KOPT-K1 (cell line): ENCODE results near the gene NFXL1.

Experiments used
- H3K27ac ChIP-seq: fragments of 200-600 bp; sonication (generic); 2 replicates; pipeline ENCODE4 v1.5.1; 2016; ENCODE audit warnings: antibody characterized with exemption, mild to moderate bottlenecking, low read depth, low read length; ENCODE audit not compliant: poor library complexity, severe bottlenecking
- H3K36me3 ChIP-seq: fragments of 200-600 bp; sonication (generic); 2 replicates; pipeline ENCODE4 v1.5.1; 2017; ENCODE audit warnings: antibody characterized with exemption, mild to moderate bottlenecking, low read length, moderate library complexity; ENCODE audit not compliant: insufficient read depth
- H3K9me3 ChIP-seq: fragments of 200-600 bp; sonication (generic); 2 replicates; pipeline ENCODE4 v1.5.1; 2017; ENCODE audit warnings: antibody characterized with exemption, low read length, mild to moderate bottlenecking; ENCODE audit not compliant: insufficient read depth, poor library complexity, severe bottlenecking

NFXL1 gene

DNA sequence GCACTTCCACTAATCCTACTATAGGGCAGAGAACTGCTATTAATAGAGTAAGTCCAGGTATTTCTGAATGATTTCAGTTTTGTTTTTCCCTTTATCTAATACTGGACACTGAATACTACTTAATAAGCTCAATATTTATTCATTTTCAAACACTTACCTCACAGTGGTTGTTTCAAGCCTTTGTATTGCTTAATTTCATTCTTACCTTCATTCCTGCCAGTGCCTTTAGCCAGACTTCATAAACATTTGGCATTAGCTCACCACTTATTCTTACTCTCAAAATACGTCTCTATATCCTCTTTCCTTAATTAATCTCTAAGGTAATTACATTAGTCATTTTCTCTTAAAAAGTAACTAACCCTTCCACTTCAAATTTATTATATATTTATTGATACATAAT, 57.7 kb downstream of the NFXL1 start:
- no peaks in the 10 kb centered on the region for H3K9me3 ChIP-seq

GRCh38 chr4:47855350-47855749, 59.0 kb downstream of the NFXL1 start:
- peaks cover 31% of the 10 kb centered on the region for H3K36me3 ChIP-seq

More for the DNA sequence above, 57.7 kb downstream of the NFXL1 start:
- no peak overlapping the region for H3K27ac ChIP-seq
- H3K36me3 ChIP-seq: peaks cover 29% of the 10 kb centered on the region

GRCh38 chr4:47852136-47852535, 62.2 kb downstream of the NFXL1 start:
- no peak overlapping the region for H3K27ac ChIP-seq
- no peaks in the 10 kb centered on the region for H3K9me3 ChIP-seq
- H3K36me3 ChIP-seq: peaks cover 38% of the 10 kb centered on the region

More at GRCh38 chr4:47855350-47855749, 59.0 kb downstream of the NFXL1 start:
- Histone ChIP-seq H3K9me3 (no peaks in the 10 kb centered on the region), H3K27ac (no peak overlapping the region)

GRCh38 chr4:47849466-47849865, 64.9 kb downstream of the NFXL1 start:
- Histone ChIP-seq H3K27ac (no peak overlapping the region), H3K36me3 (peaks cover 39% of the 10 kb centered on the region), H3K9me3 (no peaks in the 10 kb centered on the region)

- Histone ChIP-seq H3K27ac (no peak overlapping the region), H3K36me3 (peaks cover 39% of the 10 kb centered on the region), H3K9me3 (no peaks in the 10 kb centered on the region)
Measured at GRCh38 chr4:47848041-47848440, 66.3 kb downstream of the NFXL1 start.

DNA sequence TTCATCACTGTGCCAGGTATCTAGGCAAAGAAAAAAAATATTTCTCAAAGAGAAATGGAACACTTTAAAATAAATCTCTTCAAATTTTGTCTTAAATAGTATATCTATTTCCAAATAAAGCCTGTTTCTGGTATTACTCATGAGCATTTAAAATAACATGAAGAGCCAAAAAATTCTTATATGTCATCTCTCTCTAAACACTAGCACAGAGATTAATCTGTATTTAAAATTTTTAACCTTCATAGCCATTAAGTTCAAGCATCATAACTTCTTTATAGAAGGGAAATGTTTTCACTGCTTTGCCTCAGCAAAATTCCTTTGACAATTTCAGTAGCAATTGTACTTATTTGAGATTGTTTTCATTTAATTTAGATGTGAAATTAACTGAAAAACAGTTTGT, 71.4 kb downstream of the NFXL1 start:
- no peak overlapping the region for H3K27ac ChIP-seq
- no peaks in the 10 kb centered on the region for H3K9me3 ChIP-seq

GRCh38 chr4:47840291-47840690, 74.1 kb downstream of the NFXL1 start:
- no peak overlapping the region for H3K27ac ChIP-seq
- peaks cover 25% of the 10 kb centered on the region for H3K36me3 ChIP-seq
- no peaks in the 10 kb centered on the region for H3K9me3 ChIP-seq

More for the DNA sequence above, 71.4 kb downstream of the NFXL1 start:
- H3K36me3 ChIP-seq: peaks cover 25% of the 10 kb centered on the region

DNA sequence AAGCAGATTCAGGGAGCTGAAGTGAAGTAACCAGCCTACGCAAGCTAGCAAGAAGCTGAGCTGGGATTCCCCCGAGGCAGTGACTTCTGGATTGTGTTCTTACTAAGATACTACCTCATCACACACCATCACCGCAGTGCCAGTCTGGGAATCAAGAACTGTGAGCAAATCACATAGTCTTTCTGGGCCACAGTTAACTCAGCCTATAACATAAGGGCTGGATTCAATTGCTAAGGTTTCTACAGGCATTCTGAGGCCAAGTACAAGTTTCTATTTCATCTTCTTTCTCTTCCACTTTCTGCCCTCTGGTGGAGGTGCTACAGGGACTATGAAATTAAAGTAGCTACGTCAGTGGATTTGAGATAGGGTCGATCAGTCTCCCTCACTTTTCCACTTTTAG, 75.1 kb downstream of the NFXL1 start:
- H3K36me3 ChIP-seq: peaks cover 21% of the 10 kb centered on the region
- H3K27ac ChIP-seq: no peak overlapping the region

GRCh38 chr4:47838445-47838844, 75.9 kb downstream of the NFXL1 start:
- H3K9me3 ChIP-seq: no peaks in the 10 kb centered on the region
- peaks cover 13% of the 10 kb centered on the region for H3K36me3 ChIP-seq
- H3K27ac ChIP-seq: no peak overlapping the region

More for the DNA sequence above, 75.1 kb downstream of the NFXL1 start:
- no peaks in the 10 kb centered on the region for H3K9me3 ChIP-seq

DNA sequence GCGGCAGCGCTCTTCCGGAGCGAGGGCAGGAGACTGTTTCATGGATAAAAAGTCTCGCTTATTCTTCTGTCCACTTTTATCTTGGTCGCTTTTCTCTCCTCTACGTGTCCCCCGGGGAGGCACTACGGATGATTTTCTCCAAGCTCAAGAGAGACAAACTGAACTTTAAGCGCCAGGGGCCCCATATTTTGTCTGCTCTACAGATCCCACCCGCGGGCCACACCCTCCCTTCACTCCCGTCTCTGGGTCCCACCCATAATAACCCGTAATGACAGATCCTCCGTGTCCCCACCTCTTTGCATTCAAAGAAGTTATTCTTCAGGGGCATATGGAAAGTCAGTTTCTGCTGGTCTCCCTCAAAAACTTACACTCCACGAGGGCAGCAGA, 76.5 kb downstream of the NFXL1 start, which contains the start of gene CORIN:
Gene CORIN (minus strand): TSS at position 160 of the 387 bp plus-strand sequence. CDS start 118 bp downstream, at position 42.
- H3K27ac ChIP-seq: no peak within 1 kb of the TSS
- peaks cover 7% of the 10 kb centered on the region for H3K36me3 ChIP-seq
- H3K9me3 ChIP-seq: peaks cover 4% of the 10 kb centered on the region

- peaks cover 1% of the 10 kb centered on the region; the same call in 1 of the 2 replicates for H3K36me3 ChIP-seq
- no peak overlapping the region for H3K27ac ChIP-seq
- H3K9me3 ChIP-seq: peaks cover 7% of the 10 kb centered on the region
Measured at GRCh38 chr4:47837094-47837907, 77.1 kb downstream of the NFXL1 start.

DNA sequence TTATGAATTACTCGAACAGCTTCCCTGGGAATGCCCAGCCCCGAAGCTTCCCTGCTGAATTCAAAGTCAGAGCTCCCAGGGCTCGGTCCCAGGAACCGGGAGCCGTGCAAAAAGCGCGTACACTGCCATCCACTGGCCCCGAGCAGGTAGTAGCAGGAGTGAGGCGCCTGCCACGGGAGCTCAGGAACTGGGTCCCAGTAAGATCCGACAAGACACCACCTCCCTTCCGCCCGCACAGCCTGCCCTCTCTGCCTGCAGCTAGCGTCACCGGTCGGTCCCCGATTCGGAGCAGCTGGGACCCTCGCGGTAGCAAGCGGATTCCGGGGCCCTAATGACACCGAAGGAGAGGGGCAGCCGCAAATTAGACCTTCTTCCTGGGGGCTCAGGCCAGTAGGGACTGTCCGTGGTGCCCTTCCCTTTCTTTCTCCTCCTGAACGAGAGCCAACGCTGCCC, 77.7 kb downstream of the NFXL1 start:
- Histone ChIP-seq H3K27ac (no peak overlapping the region), H3K9me3 (peaks cover 7% of the 10 kb centered on the region), H3K36me3 (no peaks in the 10 kb centered on the region)

GRCh38 chr4:47835494-47835893, 78.9 kb downstream of the NFXL1 start:
- Histone ChIP-seq H3K27ac (no peak overlapping the region), H3K9me3 (peaks cover 7% of the 10 kb centered on the region), H3K36me3 (no peaks in the 10 kb centered on the region)

DNA sequence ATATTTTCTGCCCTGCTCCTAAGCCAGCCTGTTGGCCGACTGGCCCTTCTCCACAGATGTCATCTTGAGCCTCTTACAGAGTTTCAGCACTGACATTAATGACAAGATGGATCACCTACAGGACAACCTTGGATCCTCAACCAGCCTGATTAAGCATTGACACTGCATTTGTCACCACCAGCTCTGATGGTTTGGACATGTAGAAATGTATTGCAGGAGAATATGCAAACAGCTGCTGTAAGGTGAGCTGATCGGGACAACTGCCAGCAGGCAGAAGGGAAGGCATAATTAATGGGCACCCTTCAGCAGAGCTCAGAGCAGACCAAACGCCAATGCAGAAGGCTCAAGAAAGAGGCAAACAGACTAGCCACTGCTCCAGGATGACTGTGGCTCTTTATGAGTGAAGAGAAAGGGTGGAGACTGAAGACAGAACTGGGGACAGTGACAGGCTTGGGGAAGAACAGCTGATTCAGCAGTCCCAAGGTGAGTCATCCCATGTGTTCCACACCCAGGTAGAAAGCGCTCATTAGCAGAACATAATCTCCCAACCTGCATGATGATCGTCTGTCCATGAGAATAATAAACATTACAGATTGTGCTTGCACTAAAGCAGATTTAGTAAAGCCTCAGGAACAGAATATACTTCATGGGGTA, 83.2 kb downstream of the NFXL1 start:
- H3K9me3 ChIP-seq: peaks cover 7% of the 10 kb centered on the region
- H3K27ac ChIP-seq: no peak overlapping the region
- H3K36me3 ChIP-seq: no peaks in the 10 kb centered on the region

- H3K36me3 ChIP-seq: no peaks in the 10 kb centered on the region
- H3K27ac ChIP-seq: no peak overlapping the region
- peaks cover 7% of the 10 kb centered on the region for H3K9me3 ChIP-seq
Measured at GRCh38 chr4:47830265-47831025, 83.9 kb downstream of the NFXL1 start.
